HG03457 (cell line): ENCODE data around the gene SLC19A3.
"Not testable (repeated sequence)": the region's sequence is repeated elsewhere in the genome, so short reads cannot be mapped to it uniquely, and the experiment has no call there.

Experiments
- ATAC-seq: cut with Tn5 transposase; IDR thresholded peaks from one replicate; pipeline ENCODE4 v1.9.1; 2021; ENCODE audit warnings: moderate number of reproducible peaks; ENCODE audit not compliant: unreplicated experiment

SLC19A3 gene

DNA sequence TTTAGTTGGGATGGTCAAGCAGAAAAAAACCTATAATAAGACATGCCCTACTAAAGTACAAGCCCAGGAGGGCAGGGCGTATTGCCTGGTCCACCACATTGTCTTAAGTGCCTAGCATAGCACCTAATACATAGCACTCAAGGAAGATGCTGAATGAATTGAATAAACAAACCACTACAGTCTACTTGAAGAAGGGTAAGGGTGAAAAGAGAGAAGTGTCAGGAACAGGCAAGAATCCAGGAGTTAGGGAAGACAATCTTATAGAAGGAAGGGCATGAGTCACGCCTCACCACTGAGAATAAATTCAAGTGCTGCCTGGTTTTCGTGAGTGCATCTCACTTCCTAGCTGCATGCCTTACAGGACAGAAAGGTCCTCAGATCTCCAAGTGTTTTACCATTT lies 13.9 kb downstream of the SLC19A3 start:
- no peak for ATAC-seq

DNA sequence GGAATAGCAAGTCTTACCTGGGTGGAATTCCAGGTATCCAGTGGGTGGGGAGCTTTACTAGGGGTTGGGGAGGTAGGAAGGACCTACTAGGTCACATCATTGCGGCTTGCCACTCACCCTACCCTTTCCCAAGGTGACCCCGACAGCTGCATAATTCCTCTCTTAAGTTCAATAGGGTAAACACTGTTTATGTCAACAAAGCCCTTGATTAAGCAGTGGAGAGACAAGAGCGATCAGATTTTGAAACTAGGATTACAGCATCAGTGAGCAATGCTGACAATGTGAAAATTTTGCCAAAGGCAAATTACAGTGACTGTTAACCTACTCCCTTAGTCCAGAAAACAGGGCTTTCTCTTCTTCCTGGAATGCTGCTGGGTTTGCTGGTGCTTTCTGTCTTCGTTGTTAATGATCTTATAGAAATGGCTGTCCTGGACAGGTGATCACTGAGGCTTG lies 14.5 kb downstream of the SLC19A3 start:
- ATAC-seq: no peak

DNA sequence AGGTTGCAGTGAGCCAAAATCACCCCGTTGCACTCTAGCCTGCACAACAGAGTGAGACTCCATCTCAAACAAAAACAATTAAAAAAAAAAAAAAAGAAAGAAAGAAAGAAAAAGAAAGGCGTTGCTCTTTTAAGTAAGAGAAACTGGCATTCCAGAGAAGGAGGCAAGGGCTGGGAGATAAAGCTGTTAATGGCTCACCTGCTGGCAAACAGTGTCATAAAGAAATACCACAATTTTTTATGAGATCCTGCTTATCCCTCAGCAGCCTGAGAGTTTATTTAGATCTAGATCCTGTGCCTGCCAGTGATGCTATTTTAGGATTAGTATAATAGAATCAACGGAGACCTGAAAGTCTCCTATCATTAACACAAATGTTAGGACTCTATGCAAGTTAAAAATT lies 16.3 kb downstream of the SLC19A3 start:
- ATAC-seq: no peak

DNA sequence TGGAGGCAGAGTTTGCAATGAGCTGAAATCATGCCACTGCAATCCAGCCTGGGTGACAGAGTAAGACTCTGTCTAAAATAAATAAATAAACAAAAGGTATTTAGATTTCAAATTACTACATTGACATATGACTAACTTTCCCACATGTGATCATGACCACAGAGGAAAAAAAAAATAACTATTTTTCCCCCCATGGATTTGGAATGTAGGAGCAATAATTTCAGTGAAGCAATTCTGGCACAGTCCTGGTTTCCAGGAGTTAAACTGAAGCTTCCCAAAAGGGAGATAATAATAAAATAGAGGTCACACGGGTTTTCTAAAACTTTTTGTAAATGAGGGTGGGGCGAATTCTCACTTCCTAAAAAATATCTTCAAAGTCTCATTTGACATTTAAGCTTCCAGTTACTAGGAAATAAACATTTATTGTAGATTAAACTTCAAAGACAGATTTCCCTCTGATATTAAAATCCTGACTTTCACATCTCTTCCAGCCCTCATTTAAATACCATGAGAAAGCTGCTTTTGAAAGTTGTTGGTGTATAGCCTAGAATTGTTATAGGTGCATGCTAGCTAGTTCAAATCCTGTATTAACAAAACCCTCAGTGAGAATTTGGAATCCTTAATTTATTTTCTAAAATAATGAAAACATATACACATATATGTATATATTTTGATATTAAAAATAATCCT lies 20.7 kb downstream of the SLC19A3 start:
- ATAC-seq: no peak

DNA sequence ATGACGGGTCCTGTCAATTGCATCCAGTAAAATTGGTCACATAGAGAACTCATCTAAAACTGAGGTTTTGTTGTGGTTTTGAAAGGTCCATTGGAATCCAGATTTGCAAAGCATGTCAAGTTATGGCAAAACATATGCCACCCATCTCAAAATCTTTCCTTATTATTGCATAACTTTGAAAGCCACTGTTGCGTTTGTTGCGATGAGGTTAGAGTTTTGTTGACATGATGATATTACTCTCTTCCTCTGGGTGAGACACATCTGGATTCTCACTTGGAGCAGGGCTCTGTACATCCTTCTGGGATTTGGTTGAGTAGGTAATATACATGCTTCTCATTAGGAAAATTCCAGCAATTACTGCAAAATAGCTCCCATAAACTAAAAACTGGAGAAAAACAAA lies 30.6 kb downstream of the SLC19A3 start:
- no peak for ATAC-seq

DNA sequence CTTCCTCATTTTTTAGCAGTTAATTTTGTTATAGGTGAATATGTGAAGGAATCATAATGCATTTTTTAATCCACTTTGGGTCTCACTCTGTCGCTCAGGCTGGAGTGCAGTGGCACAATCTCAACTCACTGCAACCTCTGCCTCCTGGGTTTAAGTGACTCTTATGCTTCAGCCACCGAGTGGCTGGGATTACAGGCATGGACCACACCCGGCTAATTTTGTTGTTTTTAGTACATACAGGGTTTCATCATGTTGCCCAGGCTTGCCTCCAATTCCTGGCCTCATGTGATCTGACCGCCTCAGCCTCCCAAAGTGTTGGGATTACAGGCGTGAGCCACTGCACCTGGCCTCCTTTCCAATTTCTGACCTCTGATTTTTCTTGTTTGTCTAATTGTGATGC lies 33.6 kb downstream of the SLC19A3 start:
- no peak for ATAC-seq

DNA sequence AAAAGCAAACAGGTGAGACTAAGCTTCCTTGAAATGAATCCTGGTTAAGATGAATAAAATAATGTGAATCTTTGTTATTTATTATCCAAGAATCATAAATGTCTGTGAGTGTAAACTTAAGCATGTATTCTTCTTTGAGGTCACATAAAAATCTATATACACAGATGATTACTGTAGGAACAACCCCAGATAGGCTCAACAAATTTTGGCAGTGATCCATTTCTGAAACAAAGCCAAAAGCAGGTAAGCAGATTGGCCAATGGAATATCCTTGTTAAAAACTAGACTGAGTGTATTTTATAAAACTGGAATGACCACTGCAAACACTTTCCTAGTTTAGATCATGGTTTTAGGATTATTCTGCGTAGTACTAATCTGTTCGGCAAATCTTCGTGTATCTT lies 39.9 kb downstream of the SLC19A3 start:
- ATAC-seq: no peak

DNA sequence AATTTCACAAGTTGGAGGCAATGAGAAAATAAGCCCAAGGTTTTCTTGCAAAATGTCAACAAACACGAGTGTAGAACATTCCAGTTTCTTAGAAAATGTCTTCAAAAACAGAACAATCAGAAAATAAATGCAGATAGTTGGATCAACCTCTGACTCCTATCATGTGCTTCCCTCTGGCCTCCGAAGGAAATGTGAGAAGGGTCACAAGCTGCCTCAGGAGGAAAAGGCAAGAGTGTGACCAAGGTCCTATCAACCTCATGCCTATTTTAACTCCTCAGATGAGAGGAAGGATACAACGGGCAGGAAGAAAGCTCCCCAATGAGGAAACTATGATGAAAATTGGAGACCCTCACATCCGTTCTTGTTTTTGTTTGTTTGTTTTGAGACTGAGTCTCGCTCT lies 43.3 kb downstream of the SLC19A3 start:
- no peak for ATAC-seq

DNA sequence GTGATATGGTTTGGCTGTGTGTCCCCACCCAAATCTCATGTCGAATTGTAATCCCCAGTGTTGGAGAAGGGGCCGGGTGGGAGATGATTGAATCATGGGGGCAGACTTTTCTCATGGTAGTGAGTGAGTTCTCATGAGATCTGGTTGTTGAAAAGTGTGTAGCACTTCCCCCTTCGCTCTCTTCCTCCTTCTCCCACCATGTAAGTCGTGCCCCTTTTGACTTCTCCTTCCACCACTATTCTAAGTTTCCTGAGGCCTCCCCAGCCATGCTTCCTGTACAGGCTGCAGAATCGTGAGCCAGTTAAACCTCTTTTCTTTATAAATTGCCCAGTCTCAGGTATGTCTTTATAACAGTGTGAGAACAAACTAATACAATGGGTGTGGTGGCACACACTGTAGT lies 44.2 kb downstream of the SLC19A3 start:
- not testable (repeated sequence) for ATAC-seq

DNA sequence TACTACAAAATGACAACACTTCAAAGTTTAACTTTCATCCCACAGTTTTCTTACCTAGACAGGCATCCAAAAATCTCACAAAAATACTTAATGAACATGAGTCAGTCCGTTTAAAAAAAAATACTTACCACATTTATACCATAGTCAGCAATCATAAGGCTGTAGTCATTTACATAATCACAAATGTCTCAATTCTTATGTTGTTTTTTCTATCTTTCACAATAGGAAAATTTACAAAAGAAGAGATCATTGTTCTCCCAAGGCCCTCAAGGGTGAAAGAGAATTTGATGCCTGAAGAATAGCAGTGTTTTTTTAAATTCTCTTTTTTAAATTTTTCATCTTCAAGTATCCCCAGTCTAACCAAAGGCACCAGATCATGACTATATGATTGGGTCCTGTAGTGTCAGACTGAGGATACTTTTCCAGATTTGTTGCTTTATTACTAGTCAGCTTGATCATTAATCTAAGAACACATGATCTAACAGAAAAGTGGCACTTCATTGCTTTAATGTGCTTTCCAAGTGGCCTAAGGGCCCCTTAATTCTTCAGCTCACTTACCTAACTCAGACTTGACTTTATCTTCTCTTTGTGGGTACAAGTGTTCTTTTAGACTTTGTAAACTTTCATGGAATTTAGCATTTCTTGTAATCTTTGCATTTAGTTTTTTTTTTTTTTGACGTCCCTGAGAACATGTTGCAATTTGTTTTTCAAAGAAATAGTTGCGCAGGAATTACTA lies 46.5 kb downstream of the SLC19A3 start:
- ATAC-seq: no peak

DNA sequence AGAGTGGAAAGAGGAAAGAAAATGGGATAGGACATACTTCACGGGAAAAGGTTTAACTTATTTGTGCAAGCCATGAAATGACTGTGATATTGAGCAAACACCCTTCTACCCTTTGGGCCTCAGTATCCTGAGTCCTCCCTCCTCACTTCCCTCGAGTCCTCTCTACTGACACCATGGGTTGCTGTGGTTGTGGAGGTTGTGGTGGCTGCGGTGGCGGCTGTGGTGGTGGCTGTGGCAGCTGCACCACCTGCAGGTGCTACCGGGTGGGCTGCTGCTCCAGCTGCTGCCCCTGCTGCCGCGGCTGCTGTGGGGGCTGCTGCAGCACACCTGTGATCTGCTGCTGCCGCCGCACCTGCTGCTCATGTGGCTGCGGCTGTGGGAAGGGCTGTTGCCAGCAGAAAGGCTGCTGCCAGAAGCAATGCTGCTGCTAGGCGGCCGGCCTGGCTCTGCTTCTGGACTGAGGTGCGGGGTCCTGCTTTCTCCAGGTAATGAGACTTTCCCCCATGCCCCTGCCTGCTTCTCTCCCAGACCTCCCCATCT lies 51.1 kb downstream of the SLC19A3 start, which contains the start of gene SCYGR5:
Gene SCYGR5 (plus strand): TSS at position 174 of the 540 bp plus-strand sequence. CDS start 0 bp downstream, at position 174.
- ATAC-seq: not testable (repeated sequence)

DNA sequence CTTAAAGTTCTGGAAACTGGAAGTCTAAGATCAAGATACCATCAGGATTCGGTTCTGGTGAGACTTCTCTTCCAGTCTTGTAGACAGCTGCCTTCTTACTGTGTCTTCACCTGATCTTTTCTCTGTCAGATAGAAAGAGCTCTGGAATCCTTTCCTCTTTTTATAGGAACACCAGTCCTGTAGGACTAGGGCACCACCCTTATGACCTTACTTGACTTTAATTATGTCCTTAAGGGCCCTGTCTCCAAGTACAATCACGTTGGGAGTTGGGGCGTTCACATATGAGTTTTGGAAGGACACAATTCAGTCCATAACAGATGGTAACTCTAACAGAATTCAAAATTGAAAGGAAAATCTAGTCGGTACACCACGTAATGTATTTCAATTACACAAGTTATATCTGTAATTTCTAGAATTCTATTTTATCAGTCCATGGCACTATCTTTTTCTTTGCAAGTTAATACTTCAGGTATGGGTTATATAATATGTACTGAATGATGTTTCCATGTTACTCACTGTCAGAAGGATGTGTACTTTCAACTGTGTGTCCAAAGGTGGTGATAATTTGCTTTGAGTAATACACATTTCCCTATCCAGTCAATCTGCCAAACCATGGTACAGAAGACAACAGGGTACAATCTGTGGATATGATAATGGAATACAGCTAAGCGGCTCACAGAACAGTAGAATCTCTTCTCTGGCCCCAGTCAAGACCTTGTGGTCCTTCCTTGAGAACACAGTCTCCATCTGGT lies 52.5 kb downstream of the SLC19A3 start:
- no peak for ATAC-seq

DNA sequence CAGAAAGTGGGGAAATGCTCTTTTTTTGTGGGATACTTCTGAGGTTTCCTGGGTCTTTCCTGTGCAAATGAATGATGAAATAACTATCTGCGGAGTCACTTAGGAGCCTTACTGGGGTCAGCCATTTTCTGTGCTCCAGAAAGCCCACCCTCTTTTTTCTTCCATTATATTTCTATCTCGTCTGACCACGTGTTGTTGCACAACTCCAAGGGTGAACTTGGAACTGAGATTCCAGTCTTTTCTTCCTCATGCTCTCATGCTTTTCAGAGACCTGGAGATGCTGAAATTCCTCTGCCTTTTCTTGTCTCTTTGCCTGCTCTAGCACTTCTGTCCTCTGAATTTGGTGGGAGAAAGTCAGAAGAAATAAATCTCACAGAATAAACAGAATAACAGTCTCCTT lies 56.0 kb downstream of the SLC19A3 start:
- no peak for ATAC-seq

DNA sequence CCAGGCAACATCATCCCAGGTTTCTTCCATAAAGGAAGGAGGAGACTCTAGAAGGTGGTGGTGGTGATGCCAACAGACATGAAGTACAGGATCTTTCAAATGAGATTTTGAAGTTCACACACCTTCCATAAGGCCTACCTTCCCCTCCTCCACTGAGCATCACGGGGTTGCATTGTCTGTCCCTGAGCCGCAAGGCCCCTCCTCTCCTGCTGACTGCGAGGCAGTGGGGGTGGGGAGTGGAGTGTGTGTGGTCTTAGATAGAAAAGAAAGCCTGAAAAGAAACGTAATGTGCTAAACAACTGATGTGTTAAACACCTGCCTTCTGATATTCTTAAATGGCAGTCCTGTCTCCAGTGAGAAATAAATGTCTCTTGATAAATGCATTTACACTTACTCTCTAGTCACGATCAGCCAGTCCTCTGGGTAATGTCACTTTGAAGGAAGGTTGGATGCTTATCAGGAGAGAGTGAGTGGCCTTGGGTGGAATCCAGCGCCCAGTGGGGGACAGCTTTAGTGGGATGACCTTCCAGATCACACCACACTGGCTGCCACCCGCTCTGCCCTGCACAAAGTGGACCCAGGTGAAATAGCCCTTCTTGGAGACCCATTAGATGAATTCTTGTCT lies 56.7 kb downstream of the SLC19A3 start:
- ATAC-seq: no peak

DNA sequence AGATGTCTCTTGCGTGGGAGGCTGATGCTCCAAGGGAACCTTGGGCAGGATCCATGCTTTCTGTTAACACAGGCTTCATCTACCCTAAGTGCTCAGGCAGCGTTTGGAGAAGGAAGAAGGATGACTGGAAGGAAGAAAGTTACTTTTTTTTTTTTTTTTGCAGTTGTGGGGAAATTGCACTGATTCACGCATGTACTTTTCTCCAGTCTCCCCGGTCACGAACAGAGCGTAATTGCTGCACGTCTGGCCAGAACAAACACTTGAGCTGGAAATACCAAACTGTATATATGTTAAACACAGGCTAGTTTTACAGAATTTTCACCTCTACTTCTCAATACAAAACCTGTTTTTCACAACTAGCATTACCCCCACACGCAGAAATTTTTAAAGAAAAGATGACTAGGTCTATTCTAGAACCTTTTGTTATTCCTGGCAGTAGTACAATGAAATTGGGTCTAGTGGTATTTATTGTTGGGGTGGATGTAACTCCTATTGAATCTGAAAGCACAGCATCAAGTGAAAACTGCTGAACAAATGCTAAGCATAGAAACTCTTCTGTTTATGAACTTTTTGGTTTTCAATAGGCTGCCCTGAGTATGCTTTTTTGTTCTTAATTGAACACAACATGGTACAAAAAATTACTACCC lies 60.5 kb downstream of the SLC19A3 start:
- ATAC-seq: no peak

DNA sequence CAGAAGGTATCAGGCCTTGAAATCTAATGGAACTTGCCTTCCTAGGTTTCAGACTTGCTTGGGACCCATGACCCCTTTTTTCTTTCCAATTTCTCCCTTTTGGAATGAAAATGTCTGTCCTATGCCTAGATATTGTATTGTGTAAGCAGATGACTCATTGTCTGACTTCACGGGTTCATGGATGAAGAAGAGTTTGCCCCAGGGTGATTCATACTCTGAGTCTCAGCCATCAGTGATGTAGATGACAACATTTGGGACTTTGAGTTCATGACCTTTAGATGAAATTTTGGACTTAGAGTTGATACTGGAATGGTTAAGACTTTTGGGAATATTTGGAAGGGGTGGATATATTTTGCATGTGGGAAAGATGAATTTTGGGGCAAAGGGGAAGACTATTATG lies 62.4 kb downstream of the SLC19A3 start:
- ATAC-seq: no peak

DNA sequence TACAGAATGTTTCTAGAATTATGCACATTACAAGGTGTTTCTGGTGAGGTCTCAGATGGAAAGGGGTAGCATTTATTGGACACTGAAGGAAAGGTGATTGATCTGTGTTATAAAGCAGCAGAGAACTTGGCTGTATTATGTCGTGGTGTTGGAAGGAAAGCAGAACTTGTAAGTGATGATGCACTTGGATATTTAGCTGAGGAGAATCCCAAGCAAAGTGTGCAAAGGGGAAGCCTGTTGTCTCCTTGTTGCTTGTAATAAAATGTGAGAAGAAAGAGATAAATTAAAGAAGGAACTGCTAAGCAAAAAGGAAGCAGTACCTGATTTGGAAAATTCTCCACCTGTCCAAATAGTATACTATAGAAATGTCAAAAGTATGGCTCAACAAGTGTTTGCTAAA lies 63.4 kb downstream of the SLC19A3 start:
- no peak for ATAC-seq

DNA sequence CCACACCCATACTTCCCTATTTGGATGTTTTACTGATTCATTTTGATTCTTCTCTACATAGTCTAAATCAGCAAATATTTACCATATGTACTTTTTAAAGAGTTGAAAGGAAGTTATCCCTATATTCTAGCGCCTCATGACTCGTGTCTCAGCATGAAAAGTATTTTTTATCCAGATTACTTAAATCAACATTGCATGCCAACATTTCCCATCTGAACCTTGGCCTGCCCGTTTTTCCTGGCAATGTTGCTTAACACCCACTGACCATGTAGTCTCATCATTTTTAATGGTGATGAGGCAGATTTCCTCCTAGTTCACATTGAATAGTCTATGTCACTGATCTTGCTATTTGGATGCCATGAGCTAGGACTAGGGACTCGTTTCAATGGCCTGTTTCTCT lies 64.4 kb downstream of the SLC19A3 start:
- ATAC-seq: no peak

DNA sequence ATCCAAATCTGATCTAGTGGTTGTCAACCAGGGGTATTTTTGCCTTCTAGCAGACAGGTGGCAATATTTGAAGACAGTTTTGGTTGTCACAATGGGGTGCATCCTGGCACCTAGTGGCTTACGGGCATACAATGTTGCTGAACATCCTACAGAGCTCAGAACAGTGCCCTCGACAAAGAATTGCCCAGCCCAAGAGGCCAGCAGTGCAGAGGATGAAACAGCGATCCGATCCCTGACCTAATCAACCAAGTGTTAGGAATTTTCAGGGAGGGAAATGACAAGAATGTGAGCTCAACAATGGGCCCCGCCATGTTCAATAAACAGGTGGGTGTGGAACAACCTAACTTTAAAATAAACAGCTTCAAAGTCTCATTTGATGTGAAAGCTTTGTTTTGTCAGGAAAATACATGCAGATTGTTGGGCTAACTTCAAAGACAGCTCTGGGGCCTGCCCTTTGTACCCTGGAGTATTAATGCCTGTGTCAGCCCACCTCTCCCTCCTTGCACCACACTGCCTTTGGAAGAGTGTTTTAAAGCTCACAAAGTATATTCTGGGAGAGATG lies 73.8 kb downstream of the SLC19A3 start:
- ATAC-seq: no peak

DNA sequence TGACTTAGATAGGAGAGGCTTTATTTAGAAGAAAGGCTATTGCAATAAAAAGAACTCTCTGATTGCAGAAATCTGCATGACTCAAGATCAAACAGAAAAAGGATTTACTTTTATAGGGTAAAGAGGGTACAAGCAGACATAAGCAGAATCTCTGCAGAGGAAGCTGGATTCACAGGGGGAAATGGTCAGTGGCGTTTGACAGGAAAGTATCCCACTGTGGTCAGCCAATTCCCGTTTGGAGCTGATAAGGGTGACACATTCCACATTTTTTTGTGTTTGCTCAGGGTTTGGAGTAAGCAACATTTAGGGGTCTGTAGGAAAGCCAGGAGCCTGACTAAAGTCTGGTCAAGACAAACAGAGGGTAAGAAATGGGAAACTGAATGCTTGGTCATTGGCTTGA lies 75.2 kb downstream of the SLC19A3 start:
- ATAC-seq: no peak
